GM19438 (cell line): ENCODE measurements around the gene KAT6B.
A peak's percentile ranks its signal among the peaks of the same experiment; 100 is the strongest.
"Not testable (repeated sequence)": the region's sequence is repeated elsewhere in the genome, so short reads cannot be mapped to it uniquely, and the experiment has no call there.

Experiments used
- ATAC-seq: cut with Tn5 transposase; IDR thresholded peaks from one replicate; pipeline ENCODE4 v1.9.1; 2021; ENCODE audit warnings: low read depth; ENCODE audit not compliant: unreplicated experiment

The KAT6B gene

GRCh38 chr10:74883428-74883827 lies 57.0 kb downstream of the KAT6B start:
- ATAC-seq = no peak

GRCh38 chr10:74887614-74888284 lies 61.3 kb downstream of the KAT6B start:
- ATAC-seq = no peak

GRCh38 chr10:74888962-74889661 lies 62.7 kb downstream of the KAT6B start:
- no peak for ATAC-seq

GRCh38 chr10:74889662-74889998 lies 63.2 kb downstream of the KAT6B start:
- ATAC-seq = no peak

- ATAC-seq = no peak
These were observed 64.1 kb downstream of the KAT6B start for GRCh38 chr10:74890460-74890859.

- ATAC-seq = no peak
These were observed 64.7 kb downstream of the KAT6B start for GRCh38 chr10:74891053-74891452.

- no peak for ATAC-seq
These were observed 66.4 kb downstream of the KAT6B start for GRCh38 chr10:74892839-74893238.

GRCh38 chr10:74893329-74893728 lies 66.9 kb downstream of the KAT6B start:
- not testable (repeated sequence) for ATAC-seq

- ATAC-seq = no peak
These were observed 70.6 kb downstream of the KAT6B start for GRCh38 chr10:74896788-74897527.

- ATAC-seq = peak; percentile 59
These were observed 72.0 kb downstream of the KAT6B start for GRCh38 chr10:74898201-74898976.

GRCh38 chr10:74900297-74900696 lies 73.9 kb downstream of the KAT6B start:
- peak; percentile 60 for ATAC-seq

GRCh38 chr10:74901301-74901700 lies 74.9 kb downstream of the KAT6B start:
- ATAC-seq = no peak

GRCh38 chr10:74901867-74902450 lies 75.6 kb downstream of the KAT6B start:
- no peak for ATAC-seq

GRCh38 chr10:74903491-74903890 lies 77.1 kb downstream of the KAT6B start:
- ATAC-seq = no peak

GRCh38 chr10:74906611-74907198 lies 80.3 kb downstream of the KAT6B start:
- no peak for ATAC-seq

- no peak for ATAC-seq
These were observed 83.3 kb downstream of the KAT6B start for GRCh38 chr10:74909670-74910069.

GRCh38 chr10:74910241-74910975 lies 84.0 kb downstream of the KAT6B start:
- no peak for ATAC-seq

GRCh38 chr10:74910976-74911350 lies 84.6 kb downstream of the KAT6B start:
- no peak for ATAC-seq

- ATAC-seq = no peak
These were observed 85.8 kb downstream of the KAT6B start for GRCh38 chr10:74912182-74912581.

- no peak for ATAC-seq
These were observed 86.3 kb downstream of the KAT6B start for GRCh38 chr10:74912682-74913081.
